Putamen (tissue), 1 donor: ENCODE results near the gene TMPRSS3.

Experiments
- DNase-seq: peaks from one replicate; pipeline ENCODE4 v3.0.0-alpha.2; 2016; ENCODE audit warnings: low spot score

TMPRSS3 gene

DNA sequence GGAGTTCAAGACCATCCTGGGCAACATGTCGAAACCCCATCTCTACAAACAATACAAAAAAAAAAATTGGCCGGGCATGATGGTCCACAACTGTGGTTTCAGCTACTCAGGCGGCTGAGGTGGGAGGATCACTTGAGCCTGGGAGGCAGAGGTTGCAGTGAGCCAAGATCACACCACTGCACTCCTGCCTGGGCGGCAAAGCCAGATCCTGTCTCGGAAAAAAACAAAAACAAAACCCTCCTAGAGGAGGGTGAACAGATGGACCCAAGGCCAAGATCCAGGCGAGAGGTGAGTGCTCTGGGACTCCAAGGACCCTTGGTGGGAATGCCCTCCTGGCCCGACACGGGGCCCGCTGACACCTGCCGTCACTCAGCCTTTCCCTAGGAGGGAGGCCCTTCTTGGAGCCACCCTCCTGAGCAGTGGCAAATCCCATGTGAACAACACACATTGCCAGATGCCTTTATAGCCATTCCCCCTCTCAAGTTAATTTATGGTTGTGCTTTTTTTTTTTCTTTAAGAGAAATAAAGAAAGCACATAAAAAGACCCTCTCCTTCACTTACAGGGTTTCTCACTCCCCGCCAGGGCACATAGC lies 45.4 kb downstream of the TMPRSS3 start:
- no peak for DNase-seq

DNA sequence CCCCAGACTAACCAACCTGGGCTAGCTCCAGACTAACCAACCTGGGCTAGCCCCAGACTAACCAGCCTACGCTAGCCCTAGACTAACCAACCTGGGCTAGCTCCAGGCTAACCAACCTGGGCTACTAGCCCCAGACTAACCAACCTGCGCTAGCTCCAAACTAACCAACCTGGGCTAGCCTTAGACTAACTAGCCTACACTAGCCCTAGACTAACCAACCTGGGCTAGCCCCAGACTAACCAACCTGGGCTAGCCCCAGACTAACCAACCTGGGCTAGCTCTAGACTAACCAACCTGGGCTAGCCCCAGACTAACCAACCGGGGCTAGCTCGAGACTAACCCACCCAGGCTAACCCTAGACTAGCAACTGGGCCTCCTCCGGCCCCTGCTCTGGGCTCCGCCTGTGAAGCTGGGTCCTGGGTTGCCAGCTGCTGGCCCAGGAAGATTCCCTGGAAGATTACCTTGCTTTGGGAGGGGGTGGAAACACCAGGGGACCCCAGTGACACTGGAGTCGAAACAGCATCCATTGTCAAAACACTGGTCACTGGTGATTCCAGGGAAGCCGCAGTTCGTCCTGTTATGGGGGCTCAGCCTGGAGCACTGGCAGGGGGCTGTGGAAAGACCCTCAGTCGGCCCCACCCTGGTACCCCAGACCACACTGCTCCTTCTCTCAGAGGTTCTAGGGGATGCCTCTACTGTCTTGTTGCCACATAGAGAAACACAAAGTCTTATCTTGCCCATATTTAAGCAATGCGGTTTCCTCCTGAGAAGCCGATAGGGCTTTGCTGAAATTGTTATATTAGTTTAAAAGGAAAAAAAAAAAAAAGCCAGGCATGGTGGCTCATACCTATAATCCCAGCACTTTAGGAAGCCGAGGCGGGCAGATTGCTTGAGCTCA lies 46.2 kb downstream of the TMPRSS3 start:
- DNase-seq, result no peak

DNA sequence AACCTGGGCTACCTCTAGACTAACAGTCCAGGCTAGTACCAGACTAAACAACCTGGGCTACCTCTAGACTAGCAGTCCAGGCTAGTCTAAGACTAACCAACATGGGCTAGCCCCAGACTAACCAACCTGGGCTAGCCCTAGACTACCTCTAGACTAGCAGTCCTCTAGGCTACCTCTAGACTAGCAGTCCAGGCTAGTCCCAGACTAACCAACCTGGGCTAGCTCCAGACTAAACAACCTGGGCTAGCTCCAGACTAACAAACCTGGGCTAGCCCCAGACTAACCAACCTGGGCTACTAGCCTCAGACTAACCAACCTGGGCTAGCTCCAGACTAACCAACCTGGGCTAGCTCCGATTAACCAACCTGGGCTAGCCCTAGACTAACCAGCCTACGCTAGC lies 47.1 kb downstream of the TMPRSS3 start:
- no peak for DNase-seq

DNA sequence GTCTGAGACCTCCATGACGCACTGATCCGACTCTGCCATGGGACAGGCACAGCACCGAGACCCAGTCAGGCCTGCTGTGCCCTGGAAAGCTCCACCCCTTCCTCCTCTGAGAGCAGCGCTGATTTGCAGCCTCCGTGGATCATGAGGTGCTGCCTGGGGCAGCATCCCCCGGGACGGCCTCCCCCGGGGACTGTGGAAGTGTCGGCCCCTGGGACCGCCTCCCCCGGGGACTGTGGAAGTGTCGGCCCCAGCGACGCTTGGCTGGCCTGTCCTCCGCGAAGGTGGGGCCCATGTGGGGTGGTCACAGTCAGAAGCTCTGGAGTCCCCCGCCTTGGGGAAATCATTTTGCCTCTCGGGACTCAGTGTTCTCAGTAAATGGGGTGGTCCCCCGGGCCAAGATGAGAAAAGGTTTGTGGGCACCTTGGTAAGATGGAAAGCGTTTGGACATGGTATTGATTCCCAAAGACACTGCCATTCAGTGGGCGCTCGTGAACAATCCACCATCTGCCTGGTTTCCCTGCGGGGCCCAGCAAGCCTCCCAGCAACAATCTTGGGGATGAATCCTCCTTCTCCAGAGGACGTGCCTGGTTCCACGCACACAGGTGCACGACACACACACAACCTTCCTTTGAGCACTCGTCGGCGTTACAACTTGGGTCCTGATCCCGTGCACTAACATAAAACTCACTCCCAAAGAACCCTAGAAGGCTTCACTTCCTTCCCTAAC lies 48.1 kb downstream of the TMPRSS3 start:
- no peak for DNase-seq

DNA sequence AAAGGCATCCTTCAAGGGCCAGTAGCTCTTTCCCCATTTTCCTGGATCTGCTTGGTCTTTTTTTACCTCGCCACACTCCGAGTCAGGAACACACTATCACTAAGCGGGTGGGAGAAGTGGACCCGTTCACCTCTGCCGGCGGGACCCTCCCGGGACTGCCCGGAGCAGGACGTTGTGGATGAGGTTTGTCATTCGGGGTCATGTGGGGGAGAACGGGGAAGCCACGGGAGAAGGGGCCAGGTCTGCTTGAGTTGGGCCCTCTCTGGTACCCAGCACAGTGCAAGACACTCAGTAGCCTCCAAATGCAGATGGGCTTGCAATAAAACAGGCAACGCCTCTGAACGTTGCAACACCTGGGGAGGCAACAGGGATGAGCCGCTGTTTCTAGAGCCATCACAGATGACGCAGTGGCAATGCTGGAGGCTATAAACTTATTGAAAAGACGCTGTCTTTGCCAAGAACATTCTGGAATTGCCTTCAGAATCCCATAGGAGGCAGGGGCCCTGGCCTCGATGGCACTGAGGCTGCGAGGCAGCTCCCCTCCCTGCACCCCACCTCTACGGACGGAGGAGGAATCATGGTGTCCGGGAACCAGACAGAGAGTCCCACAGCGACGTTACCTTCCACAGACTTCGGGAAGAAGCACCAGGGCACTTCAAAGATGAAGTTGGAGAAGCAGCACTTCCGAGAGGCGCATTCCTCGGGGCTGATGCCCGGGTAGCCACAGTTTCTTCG lies 48.8 kb downstream of the TMPRSS3 start:
- DNase-seq, result no peak

DNA sequence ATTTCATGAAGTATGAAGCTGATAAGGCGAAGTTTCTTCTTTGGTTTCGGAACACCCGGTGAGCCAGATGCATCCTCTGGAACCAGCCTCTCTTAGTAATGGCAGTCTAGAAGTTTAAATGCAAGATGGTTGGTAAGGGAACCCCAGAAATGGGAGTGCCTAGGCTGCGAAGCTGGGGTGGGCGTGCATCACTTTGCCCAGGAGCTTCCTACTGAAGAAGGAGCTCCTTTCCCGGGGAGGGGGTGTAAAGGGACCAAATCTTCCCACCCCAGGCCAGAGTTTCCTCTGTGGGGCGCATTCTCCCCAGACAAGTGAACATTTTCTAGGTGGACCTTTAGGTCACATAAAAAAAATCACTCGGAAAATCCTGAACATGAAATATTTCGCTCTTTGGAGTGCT lies 49.4 kb downstream of the TMPRSS3 start:
- DNase-seq, result no peak

DNA sequence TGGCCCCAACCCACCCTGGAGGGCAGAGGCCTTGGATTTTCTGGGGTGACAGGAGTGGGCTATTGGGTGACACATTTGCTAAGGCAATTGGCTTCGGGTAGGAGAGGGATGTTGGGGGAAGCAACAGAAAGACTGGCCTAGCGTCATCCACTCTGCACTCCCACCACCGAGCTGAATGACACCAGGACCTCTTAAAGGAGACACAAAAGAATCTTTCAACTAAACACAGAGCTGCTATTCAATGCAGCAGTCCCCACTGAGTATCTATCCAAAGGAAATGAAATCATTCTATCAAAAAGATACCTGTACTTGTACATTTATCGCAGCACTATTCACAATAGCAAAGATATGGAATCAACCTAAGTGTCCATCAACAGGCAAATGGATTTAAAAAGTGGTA lies 51.2 kb downstream of the TMPRSS3 start:
- no peak for DNase-seq

DNA sequence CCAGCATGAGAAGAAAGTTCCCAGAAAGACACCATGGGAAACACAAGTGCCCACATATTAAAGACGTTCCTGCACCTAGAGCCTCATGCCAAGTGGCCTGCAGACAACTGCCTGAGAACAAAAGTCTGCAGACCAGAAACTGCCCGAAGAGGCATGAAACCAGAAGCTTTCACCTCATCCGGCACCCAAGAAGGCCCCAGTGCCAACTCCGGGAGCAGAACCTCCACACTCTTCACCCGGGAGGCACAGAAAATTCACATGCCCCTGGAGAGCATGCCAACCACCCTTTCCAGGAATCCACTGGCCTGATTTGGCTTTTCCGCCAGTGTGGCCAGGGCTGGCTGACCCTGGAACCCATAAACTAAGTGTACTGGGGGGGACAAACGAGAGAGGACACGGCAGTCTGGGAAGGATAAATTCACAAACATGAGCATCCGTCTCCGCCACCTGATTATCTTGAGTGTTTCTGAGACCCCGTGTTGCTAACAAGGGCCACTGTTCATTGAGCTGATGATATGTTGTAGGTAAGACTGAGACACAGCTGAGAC lies 51.8 kb downstream of the TMPRSS3 start:
- DNase-seq, result no peak

DNA sequence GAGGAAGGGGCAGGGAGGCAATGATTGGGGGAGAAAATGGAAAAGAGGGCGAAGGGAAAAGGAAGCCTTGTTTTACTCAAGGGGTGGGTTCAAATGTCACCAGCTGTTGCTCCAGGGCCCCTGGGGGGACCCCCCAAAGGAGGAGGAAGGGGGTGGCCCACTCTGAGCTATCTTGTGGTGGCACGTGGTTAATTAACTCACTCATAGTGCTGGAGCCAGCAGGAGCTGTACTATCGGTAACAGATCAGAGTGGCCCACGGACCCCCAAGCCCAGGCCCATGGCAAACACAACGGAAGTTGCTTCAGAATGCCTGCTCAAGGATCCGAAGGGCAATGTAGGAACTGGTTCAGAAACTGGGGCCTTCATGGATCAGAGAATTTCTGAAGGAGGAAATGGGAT lies 52.3 kb downstream of the TMPRSS3 start:
- no peak for DNase-seq

DNA sequence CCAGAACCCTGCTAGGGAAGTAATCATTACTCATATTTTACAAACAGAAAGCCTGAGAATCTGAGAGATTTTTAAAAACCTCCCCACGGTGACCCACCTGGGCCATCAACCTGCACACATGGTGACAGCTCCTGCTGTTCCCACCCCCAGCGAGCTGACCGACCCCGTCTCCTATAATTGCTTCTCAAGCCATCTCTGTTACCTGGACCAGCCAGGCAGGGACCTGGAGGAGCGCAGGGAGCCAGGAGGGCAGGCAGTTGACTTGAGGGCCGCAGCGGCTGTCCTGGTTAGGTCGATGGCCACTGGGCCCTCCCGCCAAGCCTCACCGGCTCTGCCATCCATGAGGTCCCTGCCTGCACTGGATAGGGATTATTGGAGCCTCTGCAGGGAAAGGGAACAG lies 52.8 kb downstream of the TMPRSS3 start:
- DNase-seq, result no peak

DNA sequence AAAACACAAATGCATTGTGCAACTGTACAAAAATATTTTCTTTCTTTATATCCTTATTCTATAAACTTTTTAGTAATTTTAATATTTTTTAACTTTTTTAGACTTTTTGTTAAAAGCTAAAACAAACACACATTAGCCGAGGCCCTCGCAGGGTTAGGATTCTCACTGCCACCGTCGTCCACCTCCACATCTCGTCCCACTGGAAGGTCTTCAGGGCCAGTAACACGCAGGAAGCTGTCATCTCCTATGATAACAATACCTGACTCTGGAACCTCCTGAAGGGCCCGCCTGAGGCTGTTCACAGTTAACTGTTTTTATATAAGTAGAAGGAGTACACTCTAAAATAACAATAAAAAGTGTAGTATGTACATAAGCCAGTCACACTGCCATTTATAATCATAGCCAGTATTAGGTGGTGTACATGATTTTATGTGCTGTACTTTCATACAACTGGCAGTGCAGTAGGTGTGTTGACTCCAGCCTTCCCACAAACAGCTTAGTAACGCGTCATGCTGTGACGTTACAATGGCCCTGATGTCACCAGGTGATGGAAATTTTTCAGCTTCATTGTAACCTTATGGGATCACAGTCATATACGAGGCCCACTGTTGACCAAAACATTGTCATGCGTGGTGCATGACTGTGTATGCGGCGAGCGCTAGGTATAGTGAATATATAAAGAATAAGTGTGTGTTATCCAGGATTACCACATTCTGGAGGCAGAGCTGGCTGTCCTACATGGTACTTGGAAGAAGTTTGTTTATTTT lies 53.9 kb downstream of the TMPRSS3 start:
- DNase-seq, result no peak

DNA sequence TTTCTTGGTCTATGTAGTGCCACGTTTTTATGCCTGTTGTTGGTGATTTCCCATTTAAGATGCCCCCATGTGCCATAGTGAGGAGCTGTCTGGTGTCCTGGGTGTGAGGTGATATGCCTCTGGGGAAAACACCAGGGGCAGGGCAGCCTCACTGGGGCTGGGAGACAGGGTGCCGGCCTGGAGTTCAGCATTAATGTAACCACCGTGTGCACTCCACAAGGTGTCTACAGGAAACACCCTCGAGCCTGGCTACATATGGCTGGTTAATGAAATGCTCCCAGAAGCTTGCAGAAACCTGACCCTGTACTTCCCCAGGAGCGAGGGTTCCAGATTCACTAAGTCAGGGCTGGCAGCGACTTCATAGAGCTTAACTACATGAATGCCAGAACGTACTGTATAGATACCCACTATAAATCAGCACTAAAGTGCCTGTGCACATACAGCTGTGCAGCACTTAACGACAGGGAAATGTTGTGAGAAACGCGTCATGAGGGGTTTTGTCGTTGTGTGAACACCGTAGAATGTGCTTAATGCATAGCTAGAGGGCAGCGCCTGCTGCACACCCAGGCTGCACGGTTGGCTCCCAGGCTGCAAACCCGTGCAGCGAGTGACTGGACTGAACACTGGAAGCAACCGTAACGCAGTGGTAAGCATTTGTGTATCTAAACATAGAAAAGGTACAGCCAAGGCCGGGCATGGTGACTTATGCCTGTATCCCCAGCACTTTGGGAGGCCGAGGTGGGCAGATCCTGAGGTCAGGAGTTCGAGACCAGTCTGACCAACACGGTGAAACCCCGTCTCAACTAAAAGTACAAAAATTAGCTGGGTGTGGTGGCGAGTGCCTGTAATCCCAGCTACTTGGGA lies 55.4 kb downstream of the TMPRSS3 start:
- no peak for DNase-seq

DNA sequence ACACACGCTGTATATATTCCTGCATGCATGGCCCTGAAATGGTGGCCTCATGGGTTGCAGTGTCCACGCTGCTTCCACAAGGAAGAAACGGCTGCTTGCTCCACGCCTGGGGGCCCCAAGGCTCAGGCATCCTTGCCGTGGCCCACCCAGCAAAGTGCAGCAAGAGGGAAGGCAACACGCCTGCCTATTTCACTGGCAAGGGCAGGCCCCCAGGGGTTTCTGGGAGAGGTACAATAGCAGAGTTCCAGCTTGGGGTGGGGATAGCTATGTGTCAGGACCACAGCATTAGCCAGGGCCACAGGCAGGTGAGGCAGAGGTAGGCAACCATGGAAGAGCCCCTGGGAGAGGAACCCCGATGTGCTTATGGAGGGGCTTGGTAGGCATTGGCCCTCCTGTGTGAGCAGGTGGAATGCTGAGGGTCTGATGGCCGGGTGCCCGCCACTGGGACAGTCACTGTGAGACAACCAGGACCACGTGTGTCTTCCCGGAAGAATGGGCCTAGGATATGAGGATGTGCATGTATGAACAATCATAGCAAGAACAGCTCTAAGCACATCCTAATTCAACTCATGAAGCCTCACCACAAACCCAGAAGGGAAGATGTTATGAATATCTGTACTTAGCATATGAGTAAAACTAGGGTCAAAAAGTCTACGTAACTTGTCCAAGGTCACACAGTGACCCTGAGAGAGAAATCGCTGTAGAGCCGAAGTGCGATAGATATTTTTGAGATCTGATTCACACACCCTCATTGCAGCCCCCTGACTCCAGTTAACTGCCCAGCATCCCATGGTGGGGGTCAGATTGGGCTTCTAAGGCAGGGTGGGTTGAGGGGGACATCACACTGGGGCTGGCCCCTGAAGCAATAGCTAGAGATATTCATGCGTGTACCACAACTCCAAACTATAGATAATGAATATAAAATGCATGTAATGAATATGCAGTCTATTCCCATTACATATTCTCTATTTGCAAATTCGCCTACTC lies 56.8 kb downstream of the TMPRSS3 start:
- DNase-seq, result no peak

DNA sequence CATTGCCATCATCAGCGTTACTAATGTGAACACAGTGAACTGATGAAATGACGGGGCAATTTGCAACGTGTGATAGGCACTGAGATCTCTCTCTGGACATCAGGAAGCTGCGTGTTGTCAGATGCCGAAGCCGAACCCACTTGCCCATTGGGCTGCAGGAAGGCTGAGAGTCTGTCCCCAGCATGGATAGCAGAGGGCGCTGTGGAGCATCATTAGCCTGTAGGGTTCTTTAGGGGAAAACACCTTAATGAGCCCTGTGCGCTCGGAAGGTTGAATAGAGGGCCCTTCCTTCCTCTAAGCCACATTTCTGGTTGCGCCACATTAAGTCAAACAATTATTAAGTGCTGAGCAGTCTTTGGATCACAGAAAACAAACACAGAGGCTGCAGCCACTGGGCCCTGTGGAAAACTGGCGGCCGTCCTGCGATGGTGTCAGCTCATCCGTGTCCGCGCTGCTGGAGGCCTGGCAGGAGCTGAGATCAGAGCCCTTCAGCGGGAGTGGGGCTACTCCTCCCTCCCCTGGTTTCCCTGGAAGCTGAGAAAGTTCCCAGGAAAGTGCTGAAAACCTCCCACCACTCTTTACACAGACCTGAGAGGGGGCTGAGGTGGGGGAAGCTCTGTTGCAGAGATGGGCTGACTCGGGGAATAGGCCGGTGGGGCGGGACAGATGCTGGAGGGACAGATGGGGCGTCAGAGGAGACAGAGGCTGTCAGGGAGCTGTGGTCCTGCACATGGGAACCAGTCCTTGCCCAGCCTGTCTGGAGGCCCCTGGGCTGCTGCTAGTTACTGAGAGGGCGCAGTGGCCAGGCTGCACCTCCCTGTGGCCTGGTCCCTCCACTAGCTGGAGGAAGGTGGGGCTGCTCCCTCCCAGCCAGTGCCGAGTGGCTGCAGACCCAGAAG lies 57.8 kb downstream of the TMPRSS3 start:
- DNase-seq, result peak; percentile 42

DNA sequence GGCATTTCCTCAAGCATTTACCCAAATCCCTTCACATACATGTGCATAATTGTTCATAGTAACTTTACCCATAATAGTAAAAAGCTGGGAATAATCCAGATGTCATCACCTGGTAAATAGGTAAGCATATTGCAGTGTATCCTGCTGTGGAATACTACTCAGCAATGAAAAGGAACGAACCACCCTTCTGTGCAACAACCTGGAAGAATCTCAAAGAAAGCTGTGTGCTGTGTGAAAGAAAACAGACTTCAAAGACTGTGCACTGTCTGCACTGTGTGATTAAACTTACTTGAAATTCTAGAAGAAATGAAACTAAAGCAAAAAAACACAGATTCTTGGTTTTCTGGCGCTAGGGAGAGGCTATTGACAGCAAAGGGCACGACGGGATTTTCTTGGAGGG lies 58.6 kb downstream of the TMPRSS3 start:
- no peak for DNase-seq

DNA sequence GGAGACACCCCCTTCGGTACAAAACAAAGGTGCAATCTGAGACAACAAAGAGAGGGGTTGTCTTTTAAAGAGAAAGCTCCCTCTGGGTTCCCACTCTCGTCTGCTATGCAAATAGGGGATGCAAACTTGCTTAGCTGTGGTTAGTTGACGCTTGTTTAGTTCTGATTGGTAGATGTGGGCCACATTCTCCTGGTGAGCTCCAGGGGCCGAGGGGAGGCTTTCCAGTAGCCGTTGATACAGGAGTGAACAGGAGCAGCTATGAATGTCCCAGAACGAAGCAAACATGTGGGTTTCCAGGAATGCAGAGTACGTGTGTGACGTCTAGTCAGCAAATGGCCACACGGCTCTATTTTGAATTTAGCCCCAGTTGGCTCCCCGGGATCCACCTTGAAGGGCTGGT lies 59.8 kb downstream of the TMPRSS3 start:
- DNase-seq, result no peak

DNA sequence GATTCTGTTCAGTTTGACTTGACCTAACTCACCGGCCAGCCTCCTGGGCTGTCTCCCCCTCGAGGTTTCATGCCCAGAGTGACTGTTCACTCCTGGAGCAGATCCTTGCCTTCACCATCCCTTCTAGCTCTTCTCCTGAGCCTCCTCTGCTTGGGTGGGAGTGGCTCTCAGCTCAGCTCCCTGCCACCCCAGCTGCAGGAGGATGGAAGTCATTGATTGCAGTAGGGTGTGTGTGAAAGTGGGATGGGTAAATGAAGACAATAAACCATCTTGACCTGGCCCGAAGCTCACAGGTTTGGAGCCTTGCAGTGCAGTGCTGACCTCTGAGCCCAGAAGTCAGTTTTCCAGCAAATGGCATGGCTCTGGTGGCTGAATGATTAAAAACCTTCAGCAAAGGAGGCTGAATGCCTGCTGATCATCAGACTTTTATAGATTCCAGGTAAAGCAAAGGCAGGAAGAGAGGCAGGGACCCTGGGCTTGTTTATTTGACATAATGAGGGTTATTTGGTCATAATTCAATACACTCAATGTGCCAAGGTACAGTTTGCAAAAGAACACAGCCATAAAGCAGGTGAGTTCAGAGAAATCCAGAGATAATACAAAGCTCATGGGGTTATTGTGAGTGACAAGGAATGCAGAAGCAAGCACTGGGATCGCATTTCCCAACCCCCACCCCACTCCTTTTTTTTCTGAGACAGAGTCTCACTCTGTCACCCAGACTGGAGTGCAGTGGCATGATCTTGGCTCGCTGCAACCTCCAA lies 63.1 kb downstream of the TMPRSS3 start:
- DNase-seq, result no peak
